CD14-positive monocyte (primary cell): ENCODE measurements around the gene PITPNB. TPM values are rescaled to one million over a fixed set of nuclear protein-coding genes. Genes with fewer than 3 reads are reported as not detected.

Experiments
- DNase-seq, 3 donors: peaks; one replicate each; pipeline ENCODE4 v3.0.0-alpha.2; 2011 to 2022
- H2AFZ ChIP-seq: 2 replicates; pipeline ENCODE4 v1.6.0; 2012; ENCODE audit warnings: mild to moderate bottlenecking, low read depth, low read length, inconsistent platforms; ENCODE audit not compliant: insufficient read depth, poor library complexity, severe bottlenecking
- H3K27ac ChIP-seq, 2 donors: 1 replicate in 1 of 2; 2 replicates in 1 of 2; pipeline ENCODE4 v1.5.1; 2012 to 2013; ENCODE audit warnings: low read length in 2 of 2, control low read depth in 1 of 2, inconsistent platforms in 1 of 2, low read depth in 1 of 2, mild to moderate bottlenecking in 1 of 2
- H3K27me3 ChIP-seq, 2 donors: one replicate each; pipeline versions ENCODE4 v1.6.0 to v1.6.1; 2011 to 2013; ENCODE audit warnings: low read length in 2 of 2; ENCODE audit not compliant: control insufficient read depth in 2 of 2, insufficient read depth in 2 of 2
- H3K36me3 ChIP-seq, 2 donors: replicated peaks in 1 of 2; 1 replicate in 1 of 2; 2 replicates in 1 of 2; pipeline versions ENCODE4 v1.5.1 to v1.6.1; 2012 to 2013; ENCODE audit warnings: low read length in 2 of 2, control low read depth in 1 of 2, inconsistent platforms in 1 of 2, mild to moderate bottlenecking in 1 of 2; ENCODE audit not compliant: insufficient read depth in 2 of 2, control insufficient read depth in 1 of 2
- H3K4me1 ChIP-seq, 2 donors: 1 replicate in 1 of 2; 2 replicates in 1 of 2; pipeline versions ENCODE4 v1.5.1 to v1.6.1; 2012 to 2013; ENCODE audit warnings: low read length in 2 of 2, control low read depth in 1 of 2, inconsistent platforms in 1 of 2, mild to moderate bottlenecking in 1 of 2, moderate library complexity in 1 of 2; ENCODE audit not compliant: insufficient read depth in 2 of 2, control insufficient read depth in 1 of 2
- H3K4me2 ChIP-seq: replicated peaks from 2 replicates; pipeline ENCODE3; 2012; ENCODE audit warnings: low read length, moderate library complexity, mild to moderate bottlenecking; ENCODE audit not compliant: poor library complexity, severe bottlenecking; ENCODE audit errors: extremely low read depth
- H3K4me3 ChIP-seq, 3 experiments: fragments of 200-600 bp in 1 of 3; sonication (generic) in 1 of 3; replicated peaks in 1 of 3; 1 replicate in 2 of 3; 2 replicates in 1 of 3; pipeline ENCODE4 v1.5.1; 2011 to 2013; ENCODE audit warnings: low read length in 3 of 3, mild to moderate bottlenecking in 3 of 3, control low read depth in 2 of 3, low read depth in 2 of 3, inconsistent platforms in 1 of 3, moderate library complexity in 1 of 3
- H3K79me2 ChIP-seq: 2 replicates; pipeline ENCODE4 v1.6.0; 2012; ENCODE audit warnings: mild to moderate bottlenecking, control low read depth, inconsistent platforms, low read length, moderate library complexity; ENCODE audit not compliant: insufficient read depth
- H3K9ac ChIP-seq: 2 replicates; pipeline ENCODE4 v1.6.0; 2017; ENCODE audit warnings: low read length, mild to moderate bottlenecking; ENCODE audit not compliant: insufficient read depth, poor library complexity, severe bottlenecking
- H3K9me3 ChIP-seq, 2 donors: replicated peaks in 1 of 2; 1 replicate in 1 of 2; 2 replicates in 1 of 2; pipeline versions ENCODE4 v1.5.1 to v1.6.1; 2012 to 2013; ENCODE audit warnings: low read length in 2 of 2, control low read depth in 1 of 2; ENCODE audit not compliant: control insufficient read depth in 1 of 2, insufficient read depth in 1 of 2
- H4K20me1 ChIP-seq: 2 replicates; pipeline ENCODE4 v1.6.0; 2012; ENCODE audit warnings: mild to moderate bottlenecking, low read length, control low read depth, moderate library complexity; ENCODE audit not compliant: insufficient read depth
- H3K27ac Mint-ChIP-seq, 7 donors: one replicate each; pipeline ENCODE4 v1.8.0; 2020; ENCODE audit warnings: mild to moderate bottlenecking in 7 of 7, mixed read lengths in 7 of 7, moderate library complexity in 6 of 7, inconsistent platforms in 2 of 7
- H3K27me3 Mint-ChIP-seq, 3 donors: one replicate each; pipeline ENCODE4 v1.8.0; 2021 to 2022; ENCODE audit warnings: low read depth in 3 of 3, mild to moderate bottlenecking in 3 of 3, mixed read lengths in 3 of 3, moderate library complexity in 3 of 3, inconsistent platforms in 1 of 3
- H3K36me3 Mint-ChIP-seq, 2 donors: one replicate each; pipeline ENCODE4 v1.8.0; 2020; ENCODE audit warnings: mixed read lengths in 2 of 2, inconsistent platforms in 1 of 2, mild to moderate bottlenecking in 1 of 2
- H3K4me1 Mint-ChIP-seq: one replicate; pipeline ENCODE4 v1.8.0; 2020; ENCODE audit warnings: mild to moderate bottlenecking, mixed read lengths
- H3K4me3 Mint-ChIP-seq, 2 donors: one replicate each; pipeline ENCODE4 v1.8.0; 2020; ENCODE audit warnings: mild to moderate bottlenecking in 2 of 2, mixed read lengths in 2 of 2, moderate library complexity in 1 of 2
- H3K9me3 Mint-ChIP-seq, 7 donors: one replicate each; pipeline ENCODE4 v1.8.0; 2020 to 2022; ENCODE audit warnings: mixed read lengths in 7 of 7, mild to moderate bottlenecking in 6 of 7, moderate library complexity in 6 of 7, inconsistent platforms in 2 of 7
- WGBS: methylation state at CpG from one replicate; pipeline ENCODE4 v1.1.5; 2013; ENCODE audit warnings: missing lambda C conversion rate; ENCODE audit not compliant: insufficient coverage; 5-methylcytosine and 5-hydroxymethylcytosine counted together
- intact Hi-C, 2 donors: fragments of 100-400 bp; cut with micrococcal nuclease; formaldehyde crosslinking; loops; one replicate each; pipeline versions ENCODE4 v1.15.0 to v1.15.1; 2023
- polyA plus RNA-seq, 3 donors: library from polyadenylated mRNA; depleted of rRNA in 1 of 3; unstranded in 2 of 3; stranded (reverse) in 1 of 3; fragments of 300-500 nt in 2 of 3; fragments of >200 nt in 1 of 3; fragmentation: Illumina TruSeq in 2 of 3; gene quantifications; 1 replicate in 2 of 3; 2 replicates in 1 of 3; pipeline ENCODE4 v1.2.3, GENCODE V29; 2012 to 2021
- TF ChIP-seq, protein P1 (sequence below): fragments of 200-600 bp; IDR thresholded peaks from one replicate; pipeline ENCODE4 v1.8.0; 2022; ENCODE audit warnings: antibody characterized with exemption, mild to moderate bottlenecking

The PITPNB gene
- polyA plus RNA-seq, 3 donors, result 19.2 to 29.1 (median 25.2) TPM

DNA sequence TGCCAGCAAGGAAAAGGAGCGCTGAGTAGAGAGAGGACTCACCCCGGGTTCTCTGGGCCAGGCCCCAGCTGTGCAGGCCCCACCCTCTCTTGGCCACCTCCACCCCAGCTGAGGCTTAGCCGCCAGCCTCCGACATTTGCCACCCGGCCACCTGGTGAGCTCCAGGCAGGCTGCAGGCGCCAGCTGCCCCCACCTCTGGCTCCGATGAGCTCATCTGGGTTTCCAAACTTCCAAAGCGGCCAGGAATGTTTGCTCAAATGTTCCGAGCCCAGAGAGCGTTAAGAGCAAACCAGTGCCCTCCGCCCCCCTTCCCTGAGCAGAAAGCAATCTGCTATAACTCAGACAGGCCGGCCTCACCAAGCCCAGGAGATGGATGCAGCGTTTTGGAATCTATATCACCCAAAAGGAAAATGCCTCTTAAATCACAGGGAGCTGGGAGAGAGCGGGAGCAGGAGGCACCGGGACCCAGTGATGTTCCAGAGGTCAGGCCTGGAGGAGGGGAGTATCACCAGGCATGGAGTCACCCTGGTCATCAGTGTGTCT is 108.4 kb downstream of the PITPNB start:
- no peaks in the 10 kb centered on the region for H3K9me3 Mint-ChIP-seq
- no peaks in the 10 kb centered on the region for H3K79me2 ChIP-seq
- H4K20me1 ChIP-seq, result no peaks in the 10 kb centered on the region
- no peaks in the 10 kb centered on the region for H3K4me1 Mint-ChIP-seq
- H3K4me3 Mint-ChIP-seq, result no peak overlapping the region
- H3K4me2 ChIP-seq, result no peak overlapping the region
- no peaks in the 10 kb centered on the region for H3K9me3 ChIP-seq
- H3K36me3 ChIP-seq, result no peaks in the 10 kb centered on the region
- 86% methylated on average over 13 of the region's 15 CpGs for WGBS
- H3K9ac ChIP-seq, result no peak overlapping the region
- no peak overlapping the region for H3K27ac Mint-ChIP-seq
- DNase-seq, result no peak
- H3K4me1 ChIP-seq, result no peaks in the 10 kb centered on the region
- TF ChIP-seq, protein P1, sequence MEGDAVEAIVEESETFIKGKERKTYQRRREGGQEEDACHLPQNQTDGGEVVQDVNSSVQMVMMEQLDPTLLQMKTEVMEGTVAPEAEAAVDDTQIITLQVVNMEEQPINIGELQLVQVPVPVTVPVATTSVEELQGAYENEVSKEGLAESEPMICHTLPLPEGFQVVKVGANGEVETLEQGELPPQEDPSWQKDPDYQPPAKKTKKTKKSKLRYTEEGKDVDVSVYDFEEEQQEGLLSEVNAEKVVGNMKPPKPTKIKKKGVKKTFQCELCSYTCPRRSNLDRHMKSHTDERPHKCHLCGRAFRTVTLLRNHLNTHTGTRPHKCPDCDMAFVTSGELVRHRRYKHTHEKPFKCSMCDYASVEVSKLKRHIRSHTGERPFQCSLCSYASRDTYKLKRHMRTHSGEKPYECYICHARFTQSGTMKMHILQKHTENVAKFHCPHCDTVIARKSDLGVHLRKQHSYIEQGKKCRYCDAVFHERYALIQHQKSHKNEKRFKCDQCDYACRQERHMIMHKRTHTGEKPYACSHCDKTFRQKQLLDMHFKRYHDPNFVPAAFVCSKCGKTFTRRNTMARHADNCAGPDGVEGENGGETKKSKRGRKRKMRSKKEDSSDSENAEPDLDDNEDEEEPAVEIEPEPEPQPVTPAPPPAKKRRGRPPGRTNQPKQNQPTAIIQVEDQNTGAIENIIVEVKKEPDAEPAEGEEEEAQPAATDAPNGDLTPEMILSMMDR, result no peak
- no peak overlapping the region for H2AFZ ChIP-seq
- no peaks in the 10 kb centered on the region for H3K36me3 Mint-ChIP-seq
- no peaks in the 10 kb centered on the region for H3K27me3 ChIP-seq
- intact Hi-C loops, result loop anchor here in 1 of 2 donors (10.0 kb wide), 1 partner anchor 1046 kb away; no protein-coding TSS in a partner anchor
- no peak overlapping the region for H3K27ac ChIP-seq
- H3K27me3 Mint-ChIP-seq, result peaks cover 1 to 20% (median 7%) of the 10 kb centered on the region in 3 donors
- no peak overlapping the region for H3K4me3 ChIP-seq

DNA sequence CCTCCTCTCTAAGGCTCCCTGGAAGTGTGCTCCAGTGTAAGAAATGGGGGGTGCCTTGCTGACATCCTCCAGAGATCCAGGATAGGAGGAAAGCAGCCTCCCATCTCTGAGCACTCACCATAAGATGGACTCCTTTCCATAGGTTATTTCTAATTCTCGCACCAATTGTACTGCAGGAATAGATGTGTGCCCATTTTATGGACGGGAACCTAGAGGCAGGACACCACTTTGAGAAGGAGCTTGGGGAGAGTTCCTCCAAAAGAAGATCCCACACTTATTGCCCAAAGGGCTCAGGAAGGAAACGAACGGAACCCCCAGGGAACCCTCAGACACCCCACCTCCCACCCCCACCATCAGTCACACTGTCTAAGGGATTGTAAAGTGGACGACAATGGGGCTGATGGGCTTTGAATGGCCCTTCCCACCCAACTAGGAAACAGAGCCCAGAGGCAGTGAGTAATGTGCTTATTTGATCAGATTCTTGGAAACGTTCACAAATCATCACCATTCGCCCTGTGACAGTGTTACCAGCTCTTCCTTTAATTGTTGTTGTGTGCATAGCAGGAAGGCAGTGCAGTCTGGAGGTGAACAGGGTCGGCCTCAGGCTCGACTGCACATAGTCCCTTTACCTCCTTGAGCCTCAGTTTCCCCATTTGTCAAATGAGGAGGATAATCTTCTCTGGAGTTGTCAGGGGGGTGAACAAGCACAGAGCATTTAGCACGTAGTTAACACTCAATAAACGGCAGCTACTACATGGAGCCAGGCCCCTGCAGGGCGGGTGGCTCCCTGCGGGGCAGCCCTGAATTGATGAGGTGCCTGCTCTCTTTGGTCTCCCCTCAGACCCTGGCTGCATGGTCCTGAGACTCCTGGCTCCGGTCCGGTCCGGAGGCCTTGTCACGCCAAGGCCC is 109.1 kb downstream of the PITPNB start:
- TF ChIP-seq, protein P1, result no peak
- Histone ChIP-seq H2AFZ (no peak overlapping the region), H3K36me3 (no peaks in the 10 kb centered on the region), H3K4me3 (no peak overlapping the region), H3K4me1 (no peaks in the 10 kb centered on the region), H4K20me1 (no peaks in the 10 kb centered on the region), H3K9me3 (no peaks in the 10 kb centered on the region), H3K4me2 (no peak overlapping the region), H3K79me2 (no peaks in the 10 kb centered on the region), H3K27me3 (no peaks in the 10 kb centered on the region), H3K9ac (no peak overlapping the region), H3K27ac (no peak overlapping the region)
- no peak for DNase-seq
- Mint-ChIP-seq H3K4me1 (no peaks in the 10 kb centered on the region), H3K36me3 (no peaks in the 10 kb centered on the region), H3K27ac (no peak overlapping the region), H3K27me3 (peaks cover 5 to 23% (median 11%) of the 10 kb centered on the region in 3 donors), H3K9me3 (no peaks in the 10 kb centered on the region), H3K4me3 (no peak overlapping the region)
- intact Hi-C loops, result loop anchor here (10.0 kb wide), 4 partner anchors 115 to 1045 kb away; no protein-coding TSS in a partner anchor
- 97% methylated on average over 8 of the region's 17 CpGs for WGBS
